Dedifferentiated amniotic fluid mesenchymal stem cell (primary cell): Measurements from ENCODE around the gene SHANK1.
"Not testable (repeated sequence)": the region's sequence is repeated elsewhere in the genome, so short reads cannot be mapped to it uniquely, and the experiment has no call there.

Experiments used
- DNase-seq: peaks from one replicate; pipeline ENCODE4 v3.0.0-alpha.2; 2016; ENCODE audit errors: extremely low spot score

Gene SHANK1

DNA sequence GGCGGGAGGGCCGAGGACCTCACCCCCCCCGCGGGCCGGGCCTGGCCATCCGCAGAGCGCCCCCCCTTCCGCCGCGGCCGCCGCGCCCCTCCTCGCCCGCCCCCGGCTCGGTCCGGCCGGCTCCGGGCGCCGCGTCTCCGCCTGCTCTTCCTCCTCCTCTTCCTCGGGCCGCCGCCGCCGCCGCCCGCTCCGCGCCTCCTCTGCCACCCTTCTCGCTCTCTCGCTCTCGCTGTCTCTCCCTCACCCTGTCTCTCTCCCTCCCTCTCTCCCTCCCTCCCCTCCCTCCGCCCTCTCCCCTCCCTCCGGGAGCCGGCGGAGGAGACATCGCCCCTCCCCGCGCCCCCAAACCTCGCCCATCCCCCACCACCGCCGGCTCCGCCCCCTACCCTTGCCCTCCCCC, at the start of gene SHANK1:
Gene SHANK1 (minus strand): TSS at position 237 of the 400 bp plus-strand sequence. CDS start 2,883 bp downstream, outside the sequence.
- DNase-seq = no peak

DNA sequence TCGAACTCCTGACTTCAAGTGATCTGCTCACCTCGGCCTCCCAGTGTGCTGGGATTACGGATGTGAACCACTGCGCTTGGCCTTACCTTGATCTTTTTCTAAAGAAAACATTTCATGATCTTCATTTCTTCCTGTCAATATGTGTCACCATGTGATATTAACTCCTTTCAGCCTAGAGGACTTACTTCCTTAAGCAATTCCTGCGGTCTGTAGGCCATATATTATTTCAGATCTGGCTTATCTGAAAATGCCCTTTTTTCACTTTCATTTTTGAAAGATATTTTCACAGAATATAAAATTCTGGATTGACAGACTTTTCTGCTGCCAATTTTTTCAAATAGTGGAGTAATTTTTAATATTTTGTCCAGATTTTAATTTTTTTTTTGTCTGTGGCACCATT, 48.7 kb upstream of the SHANK1 start:
- no peak for DNase-seq

DNA sequence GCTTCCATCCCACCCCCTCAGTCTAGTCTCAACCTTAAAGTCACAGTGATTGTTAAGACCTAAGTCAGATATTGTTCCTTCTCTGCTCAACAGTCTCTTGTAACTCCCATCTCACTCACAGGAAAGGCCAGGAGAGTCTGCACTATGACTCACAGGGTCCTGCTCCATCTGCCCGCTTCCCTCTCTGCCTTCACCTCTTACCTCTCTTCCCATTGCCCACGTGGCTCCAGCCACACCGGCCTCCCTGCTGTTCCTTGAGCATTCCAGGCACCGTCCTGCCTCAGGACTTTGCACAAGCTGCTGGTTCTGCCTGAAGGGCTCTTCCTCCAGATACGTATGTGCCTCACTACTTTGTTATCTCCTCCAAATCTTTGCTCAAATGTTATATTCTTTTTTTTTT, 47.7 kb upstream of the SHANK1 start:
- DNase-seq = not testable (repeated sequence)

DNA sequence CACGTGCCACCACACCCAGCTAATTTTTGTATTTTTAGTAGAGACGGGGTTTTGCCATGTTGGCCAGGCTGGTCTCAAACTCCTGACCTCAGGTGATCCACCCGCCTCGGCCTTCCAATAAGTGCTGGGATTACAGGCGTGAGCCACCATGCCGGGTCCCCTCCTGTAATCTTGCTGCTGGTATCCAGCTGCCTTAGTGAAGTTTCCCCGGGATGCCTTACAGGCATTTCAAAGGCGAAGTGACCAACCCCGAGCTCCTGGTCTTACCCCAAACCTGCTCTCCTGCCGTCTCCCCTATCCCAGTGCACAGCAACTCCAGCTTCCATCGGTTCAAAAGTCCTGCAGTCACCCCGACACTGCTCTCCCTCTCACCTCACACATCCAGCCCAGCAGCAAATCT, 47.1 kb upstream of the SHANK1 start:
- DNase-seq = not testable (repeated sequence)

DNA sequence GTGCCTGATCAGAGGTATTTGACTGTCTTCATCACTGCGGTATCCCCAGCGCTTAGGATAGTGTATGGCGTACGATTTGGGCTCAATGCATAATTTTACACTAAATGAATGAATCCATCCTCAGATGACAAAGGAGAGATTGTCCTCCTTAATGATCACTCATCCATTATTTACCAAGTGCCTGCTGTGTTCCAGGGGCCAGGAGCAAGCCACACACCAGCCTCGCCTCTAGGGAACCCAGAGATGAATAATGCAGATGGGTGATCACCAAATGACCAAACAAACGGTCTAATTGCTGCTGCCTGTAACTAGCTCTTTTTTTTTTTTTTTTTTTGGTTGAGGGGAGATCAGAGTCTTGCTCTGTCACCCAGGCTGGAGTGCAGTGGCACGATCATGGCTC, 44.8 kb upstream of the SHANK1 start:
- no peak for DNase-seq

DNA sequence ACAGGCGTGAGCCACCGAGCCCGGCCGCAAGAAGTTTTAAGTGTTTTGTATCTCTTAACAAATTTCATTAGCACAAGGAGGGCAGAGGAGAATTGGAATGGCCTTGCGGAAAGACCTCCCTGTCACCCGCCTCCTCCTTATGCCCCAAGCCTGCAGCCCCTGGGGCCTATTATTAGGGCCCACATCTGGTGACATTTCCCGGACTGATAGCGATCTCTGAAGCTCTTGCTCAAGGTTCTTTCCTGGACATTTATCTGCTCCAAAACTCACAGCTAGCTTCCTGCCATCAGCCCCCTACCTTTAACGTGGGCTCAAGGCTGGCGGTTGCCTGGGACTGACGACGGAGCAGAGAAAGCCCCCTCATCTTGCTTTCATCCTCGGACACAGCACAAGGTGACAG, 43.9 kb upstream of the SHANK1 start:
- not testable (repeated sequence) for DNase-seq

DNA sequence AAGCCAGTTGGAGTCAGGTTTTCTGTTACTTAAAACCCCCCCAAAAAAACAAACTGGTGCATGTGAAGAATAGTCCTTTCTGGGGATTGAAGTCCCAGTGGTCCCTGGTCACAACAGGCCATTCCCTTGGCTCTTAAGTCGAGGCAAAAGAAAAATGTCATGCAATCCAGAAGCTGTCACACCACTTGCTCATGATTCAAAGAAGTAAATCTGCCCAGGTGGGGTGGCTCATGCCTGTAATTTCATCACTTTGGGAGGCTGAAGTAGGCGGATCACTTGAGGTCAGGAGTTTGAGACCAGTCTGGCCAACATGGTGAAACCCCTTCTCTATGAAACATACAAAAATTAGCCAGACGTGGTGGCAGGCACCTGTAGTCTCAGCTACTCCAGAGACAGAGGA, 41.9 kb upstream of the SHANK1 start:
- not testable (repeated sequence) for DNase-seq

DNA sequence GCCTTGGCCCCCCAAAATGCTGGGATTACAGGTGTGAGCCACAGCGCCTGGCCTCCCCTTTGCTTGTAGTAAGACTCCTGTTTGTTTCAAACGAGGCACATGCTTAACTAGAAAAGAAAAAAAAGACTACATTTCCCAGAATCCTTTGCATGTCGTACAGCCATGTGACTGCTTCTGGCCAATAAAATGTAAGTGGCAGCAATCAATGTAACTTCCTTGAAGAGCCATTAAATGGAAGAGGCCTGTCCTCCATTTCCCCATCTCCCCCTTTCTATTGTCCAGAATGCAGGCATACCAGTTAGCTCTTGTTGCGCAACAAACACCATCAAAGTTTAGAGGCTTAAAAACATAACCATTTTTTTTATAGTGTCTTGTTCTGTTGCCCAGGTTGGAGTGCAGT, 40.3 kb upstream of the SHANK1 start:
- DNase-seq = no peak

DNA sequence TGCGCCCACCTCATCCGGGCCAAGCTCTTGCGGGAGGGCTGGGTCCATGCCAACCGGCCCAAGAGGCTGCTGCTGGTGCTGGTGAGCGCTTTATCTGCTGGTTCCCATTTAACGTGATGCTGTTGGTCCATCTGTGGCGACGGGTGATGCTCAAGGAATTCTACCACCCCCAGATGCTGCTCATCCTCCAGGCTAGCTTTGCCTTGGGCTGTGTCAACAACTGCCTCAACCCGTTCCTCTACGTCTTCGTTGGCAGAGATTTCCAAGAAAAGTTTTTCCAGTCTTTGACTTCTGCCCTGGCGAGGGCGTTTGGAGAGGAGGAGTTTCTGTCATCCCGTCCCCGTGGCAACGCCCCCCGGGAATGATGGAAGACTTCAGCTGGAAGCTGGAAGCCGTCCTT, 39.5 kb upstream of the SHANK1 start:
- not testable (repeated sequence) for DNase-seq

DNA sequence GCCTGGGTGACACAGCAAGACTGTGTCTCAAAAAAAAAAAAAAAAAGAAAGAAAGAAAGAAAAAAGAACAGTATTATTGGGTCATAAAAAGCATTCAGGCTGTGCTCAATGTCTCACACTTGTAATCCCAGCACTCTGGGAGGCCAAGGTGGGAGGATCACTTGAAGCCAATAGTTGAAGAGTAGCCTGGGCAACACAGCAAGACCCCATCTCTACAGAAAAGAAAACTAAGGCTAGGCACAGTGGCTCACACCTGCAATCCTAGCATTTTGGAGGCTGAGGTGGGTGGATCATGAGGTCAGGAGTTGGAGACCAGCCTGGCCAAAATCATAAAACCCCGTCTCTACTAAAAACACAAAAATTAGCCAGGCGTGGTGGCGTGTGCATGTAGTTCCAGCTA, 38.0 kb upstream of the SHANK1 start:
- not testable (repeated sequence) for DNase-seq

DNA sequence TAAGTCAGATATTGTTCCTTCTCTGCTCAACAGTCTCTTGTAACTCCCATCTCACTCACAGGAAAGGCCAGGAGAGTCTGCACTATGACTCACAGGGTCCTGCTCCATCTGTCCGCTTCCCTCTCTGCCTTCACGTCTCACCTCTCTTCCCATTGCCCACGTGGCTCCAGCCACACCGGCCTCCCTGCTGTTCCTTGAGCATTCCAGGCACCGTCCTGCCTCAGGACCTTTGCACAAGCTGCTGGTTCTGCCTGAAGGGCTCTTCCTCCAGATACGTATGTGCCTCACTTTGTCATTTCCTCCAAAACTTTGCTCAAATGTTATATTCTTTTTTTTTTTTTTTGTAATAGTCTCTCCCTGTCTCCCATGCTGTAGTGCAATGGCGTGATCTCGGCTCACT, 36.6 kb upstream of the SHANK1 start:
- not testable (repeated sequence) for DNase-seq

DNA sequence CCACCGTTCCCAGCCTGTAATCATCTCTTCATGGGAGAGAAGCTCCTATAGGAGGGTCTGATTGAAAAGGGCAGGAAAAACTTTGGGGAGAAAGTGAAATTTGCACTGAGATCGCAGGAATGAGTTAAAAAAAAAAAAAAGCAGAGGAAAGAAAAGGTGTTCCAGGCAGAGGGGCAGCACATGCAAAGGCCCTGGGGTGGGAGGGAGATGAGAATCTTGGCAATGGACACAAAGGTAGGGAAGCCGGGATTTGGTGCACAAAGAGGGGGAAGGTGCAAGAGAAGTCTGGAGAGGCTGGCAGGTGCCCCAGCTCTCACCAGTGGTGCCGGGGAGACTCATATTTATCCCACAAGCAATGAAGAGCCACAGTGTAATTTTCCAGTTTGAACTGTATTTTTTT, 34.3 kb upstream of the SHANK1 start:
- no peak for DNase-seq

DNA sequence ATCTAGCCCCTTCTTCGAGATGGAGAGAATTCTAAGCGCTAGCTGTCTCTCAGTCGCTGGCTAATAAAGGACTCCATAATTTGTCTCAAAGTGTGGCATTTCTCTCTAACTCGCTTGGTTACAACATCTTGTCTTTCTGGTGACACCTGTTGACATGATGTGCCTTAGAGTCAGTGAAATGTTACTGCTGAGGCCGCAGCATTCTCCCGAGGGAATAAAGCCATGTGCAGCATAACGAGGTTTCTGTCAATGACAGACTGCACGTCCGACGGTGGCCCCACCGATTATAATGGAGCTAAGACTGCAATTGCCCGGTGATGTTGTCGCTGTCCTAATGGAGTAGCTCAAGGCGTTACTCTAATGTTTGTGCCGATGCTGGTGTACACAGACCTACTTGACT, 30.4 kb upstream of the SHANK1 start:
- DNase-seq = no peak

DNA sequence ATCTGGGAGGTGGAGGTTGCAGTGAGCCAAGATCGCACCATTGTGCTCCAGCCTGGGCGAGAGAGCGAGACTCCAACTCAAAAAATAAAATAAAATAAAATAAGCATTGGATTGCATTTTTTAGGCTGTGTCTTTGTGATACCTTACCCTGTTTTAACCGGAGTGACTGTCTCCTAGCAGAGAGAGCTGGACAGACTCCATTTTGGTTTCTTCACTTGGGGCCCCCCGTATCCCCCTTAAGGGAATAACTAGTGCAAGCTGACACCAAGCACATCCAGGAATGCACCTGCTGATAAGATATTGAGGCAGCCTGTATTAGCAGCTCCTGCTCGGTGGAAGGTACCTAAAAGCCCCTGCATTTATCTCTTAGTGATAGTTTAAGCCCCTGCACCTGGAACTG, 29.9 kb upstream of the SHANK1 start:
- no peak for DNase-seq

DNA sequence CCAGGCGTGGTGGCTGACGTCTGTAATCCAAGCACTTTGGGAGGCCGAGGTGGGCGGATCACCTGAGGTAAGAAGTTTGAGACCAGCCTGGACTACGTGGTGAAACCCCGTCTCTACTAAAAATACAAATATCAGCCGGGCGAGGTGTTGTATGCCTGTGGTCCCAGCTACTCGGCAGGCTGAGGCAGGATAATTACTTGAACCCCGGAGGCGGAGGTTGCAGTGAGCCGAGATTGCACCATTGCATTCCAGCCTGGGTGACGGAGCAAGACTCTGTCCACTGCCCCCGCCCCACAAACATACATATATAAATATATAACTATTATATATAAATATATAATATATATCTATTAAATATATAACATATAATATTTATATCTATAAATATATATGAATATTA, 27.5 kb upstream of the SHANK1 start:
- not testable (repeated sequence) for DNase-seq

DNA sequence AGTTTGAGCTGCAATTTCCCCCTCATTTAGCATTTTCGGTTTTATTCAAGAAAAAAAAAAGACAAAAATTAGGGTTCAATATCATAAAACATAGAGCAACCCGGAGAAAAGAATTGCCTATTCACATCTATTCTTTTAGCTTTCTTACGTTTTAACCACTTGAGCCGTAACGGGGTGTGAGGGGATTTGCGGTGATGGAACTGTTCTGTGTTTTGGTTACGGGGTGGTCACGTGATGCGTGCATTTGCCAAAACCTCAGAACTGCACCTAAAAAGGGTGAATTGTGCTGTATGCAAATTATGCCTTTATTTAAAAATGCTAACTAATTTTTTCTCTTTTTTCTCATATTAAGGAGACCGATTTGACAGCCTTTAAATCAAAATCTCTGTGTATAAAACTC, 25.6 kb upstream of the SHANK1 start:
- no peak for DNase-seq

DNA sequence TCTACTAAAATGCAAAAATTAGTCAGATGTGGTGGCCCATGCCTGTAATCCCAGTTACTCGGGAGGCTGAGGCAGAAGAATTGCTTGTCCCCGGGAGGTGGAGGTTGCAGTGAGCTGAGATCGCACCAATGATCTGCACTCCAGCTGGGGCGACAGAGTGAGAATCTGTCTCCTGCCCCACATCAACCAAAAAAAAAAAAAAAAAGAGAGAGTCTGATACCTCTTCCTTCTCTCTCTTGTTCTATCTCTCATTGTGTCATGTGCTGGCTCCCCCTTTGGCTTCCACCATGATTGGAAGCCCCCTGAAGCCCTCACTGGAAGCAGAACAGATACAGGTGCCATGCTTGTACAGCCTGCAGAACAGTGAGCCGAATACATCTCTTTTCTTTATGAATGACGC, 23.9 kb upstream of the SHANK1 start:
- no peak for DNase-seq

DNA sequence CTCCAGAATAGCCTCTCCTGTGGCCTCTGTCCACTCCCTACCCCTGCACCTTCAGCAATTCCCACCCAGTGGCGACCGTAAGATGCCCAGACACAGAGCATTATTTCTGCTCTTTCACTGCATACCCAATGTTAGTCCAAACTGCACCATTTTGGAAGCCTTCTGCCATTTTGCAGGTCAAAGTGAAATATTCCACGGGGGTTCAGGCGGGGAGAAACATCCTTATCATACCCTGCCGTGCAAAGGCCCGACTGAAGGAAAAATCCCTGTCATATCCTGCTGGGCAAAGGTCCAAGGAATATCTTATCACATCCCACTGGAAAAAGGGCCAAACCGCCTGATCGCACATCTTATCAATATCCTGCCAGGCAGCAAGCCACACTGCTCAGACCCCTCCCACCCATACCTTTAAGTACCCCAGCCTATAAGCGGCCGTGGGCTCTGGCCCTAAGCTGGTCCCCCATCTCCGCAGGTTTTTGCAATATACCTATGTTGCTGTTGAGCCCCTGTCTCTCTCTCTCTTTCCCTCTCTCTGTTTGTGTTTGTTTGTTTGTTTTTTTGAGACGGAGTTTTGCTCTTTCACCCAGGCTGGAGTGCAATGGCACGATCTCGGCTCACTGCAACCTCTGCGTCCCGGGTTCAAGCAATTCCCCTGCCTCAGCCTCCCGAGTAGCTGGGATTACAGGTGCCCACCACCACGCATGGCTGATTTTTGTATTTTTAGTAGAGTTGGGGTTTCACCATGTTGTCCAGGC, 21.8 kb upstream of the SHANK1 start:
- DNase-seq = no peak

DNA sequence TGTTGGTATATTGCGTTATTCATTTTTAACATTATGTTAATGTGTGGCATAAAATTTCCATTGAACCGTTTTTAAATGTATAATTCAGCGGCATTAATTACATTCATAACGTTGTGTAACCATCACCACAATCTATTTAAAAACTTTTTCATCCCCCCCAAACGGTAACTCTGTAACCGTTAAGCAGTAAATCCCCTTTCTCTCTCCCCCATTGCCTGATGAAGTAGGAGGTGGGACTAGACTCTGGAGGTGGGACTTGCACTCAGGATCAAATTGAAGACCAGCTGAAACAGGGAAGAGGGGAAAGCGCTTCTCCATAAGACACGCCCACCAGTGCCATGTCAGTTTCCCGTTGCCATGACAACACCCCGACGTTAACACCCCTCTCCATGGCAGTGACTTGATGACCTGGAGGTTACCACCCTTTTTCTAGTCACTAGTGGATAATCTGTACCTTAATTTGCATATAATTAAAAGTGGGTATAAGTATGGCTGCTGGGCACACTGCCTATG, 20.4 kb upstream of the SHANK1 start:
- no peak for DNase-seq

DNA sequence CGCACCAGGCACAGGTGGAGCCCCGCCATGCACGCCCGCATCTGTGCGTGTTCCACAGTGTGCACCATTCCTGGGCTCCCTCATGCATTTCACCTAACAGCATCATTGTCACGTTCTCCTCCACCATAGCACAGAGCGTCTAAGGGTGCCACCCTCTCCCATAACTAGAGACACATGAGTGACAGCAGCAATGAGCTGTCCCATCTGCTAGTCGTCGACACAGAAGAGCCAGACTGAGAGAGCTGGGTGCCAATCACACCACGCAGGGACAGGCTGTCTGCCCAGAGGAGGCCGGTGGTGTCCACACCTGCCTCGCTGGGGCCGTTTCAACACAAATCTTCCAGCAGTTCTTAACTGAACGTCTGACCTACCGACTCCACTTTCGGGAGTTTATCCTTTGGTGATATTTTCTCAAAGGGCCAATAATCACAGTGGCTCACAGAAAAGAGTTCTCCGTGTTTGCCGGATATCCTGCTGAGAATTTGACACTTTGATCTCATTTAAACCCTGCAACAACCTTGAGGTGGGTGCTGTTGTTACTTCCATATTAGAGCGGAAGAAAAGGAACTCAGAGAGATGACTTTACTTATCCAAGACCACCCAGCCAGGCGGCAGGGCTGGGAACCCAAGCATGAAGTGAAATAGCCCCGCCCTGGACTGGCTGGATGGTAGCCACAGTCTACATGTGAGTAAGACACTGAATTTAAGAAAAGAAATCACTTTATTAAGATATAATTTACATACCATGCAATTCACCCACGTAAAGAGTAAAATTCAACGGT, 19.7 kb upstream of the SHANK1 start:
- DNase-seq = no peak

DNA sequence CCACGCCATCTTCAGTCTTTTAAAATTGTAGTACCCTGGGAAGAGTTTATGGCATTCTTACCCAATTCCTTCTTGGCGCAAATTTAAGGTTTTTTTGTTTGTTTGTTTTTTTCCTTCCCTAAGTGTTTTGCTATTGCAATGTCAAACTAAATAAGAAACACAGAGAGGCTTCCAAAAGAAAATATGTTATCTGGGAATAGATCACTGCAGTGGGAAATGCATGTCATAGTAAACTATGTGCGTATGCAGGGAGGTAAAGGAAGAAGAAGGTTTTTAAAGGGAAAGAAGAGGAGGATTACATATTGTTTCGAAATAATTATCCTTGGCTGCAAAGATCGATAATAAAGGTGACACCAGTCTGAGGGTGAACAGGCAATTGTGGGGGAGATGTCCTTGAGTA, 16.7 kb upstream of the SHANK1 start:
- no peak for DNase-seq

DNA sequence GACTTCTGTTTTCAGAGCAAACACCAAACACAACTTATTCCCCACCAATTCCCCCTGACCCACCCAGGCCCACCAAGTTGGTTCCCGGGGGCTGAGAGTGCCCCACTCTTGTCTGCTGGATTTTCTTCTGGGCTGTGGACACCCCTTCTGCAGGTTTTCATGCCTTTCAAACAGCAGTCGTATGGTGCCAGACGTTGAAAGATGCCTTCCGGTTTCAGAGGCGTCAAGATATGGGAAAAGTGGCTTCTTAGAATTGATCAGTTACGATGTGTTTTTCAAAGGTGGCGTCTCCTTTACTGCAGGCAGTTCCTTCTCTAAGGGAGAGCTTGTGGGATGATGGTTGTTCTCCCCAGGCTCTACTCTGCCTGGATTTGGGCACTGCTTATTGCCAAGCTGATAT, 16.3 kb upstream of the SHANK1 start:
- no peak for DNase-seq

DNA sequence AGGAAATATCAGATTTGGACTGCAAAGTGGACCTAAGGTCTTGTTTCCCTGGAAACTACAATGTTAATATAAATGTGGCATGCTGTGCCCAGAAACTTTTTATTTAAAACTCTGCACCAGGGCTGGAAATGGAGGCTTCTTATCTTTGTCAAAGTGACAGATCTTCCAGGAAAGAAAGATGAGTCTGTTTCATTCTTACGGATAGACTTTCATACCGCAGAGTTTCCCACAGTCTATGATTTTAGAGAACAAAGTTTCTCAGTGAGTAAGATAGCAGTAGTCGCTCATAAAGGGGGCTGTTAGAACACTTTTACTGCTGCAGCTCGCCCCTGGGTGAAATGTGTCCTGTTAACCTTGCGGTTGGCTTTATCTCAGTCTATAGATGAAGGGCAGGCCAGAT, 10.3 kb upstream of the SHANK1 start:
- DNase-seq = no peak
